Liver (tissue), 9 donors: Measurements from ENCODE around the gene RAD51. TPM values are rescaled to one million over a fixed set of nuclear protein-coding genes. Genes with fewer than 3 reads are reported as not detected.

Experiments
- DNase-seq: peaks from one replicate; pipeline ENCODE4 v3.0.0-alpha.2; 2017; ENCODE audit warnings: low spot score
- H3K27ac ChIP-seq, 2 donors: one replicate each; pipeline ENCODE4 v1.7.0; 2013; ENCODE audit warnings: inconsistent platforms in 2 of 2, low read length in 2 of 2, control low read depth in 1 of 2, low read depth in 1 of 2, mild to moderate bottlenecking in 1 of 2
- H3K27me3 ChIP-seq, 4 donors: one replicate each; pipeline versions ENCODE4 v1.6.1 to v1.7.0; 2013; ENCODE audit warnings: low read length in 3 of 4, inconsistent platforms in 1 of 4, mild to moderate bottlenecking in 1 of 4, moderate library complexity in 1 of 4; ENCODE audit not compliant: control insufficient read depth in 4 of 4, insufficient read depth in 4 of 4
- H3K36me3 ChIP-seq, 4 donors: one replicate each; pipeline versions ENCODE4 v1.6.1 to v1.7.0; 2013; ENCODE audit warnings: low read length in 3 of 4, mild to moderate bottlenecking in 3 of 4, low read depth in 1 of 4, moderate library complexity in 1 of 4; ENCODE audit not compliant: control insufficient read depth in 4 of 4, insufficient read depth in 3 of 4
- H3K4me1 ChIP-seq, 4 donors: one replicate each; pipeline versions ENCODE4 v1.6.1 to v1.7.0; 2013; ENCODE audit warnings: low read length in 3 of 4, mild to moderate bottlenecking in 3 of 4, moderate library complexity in 1 of 4; ENCODE audit not compliant: control insufficient read depth in 4 of 4, insufficient read depth in 4 of 4
- H3K4me3 ChIP-seq, 3 donors: one replicate each; pipeline versions ENCODE4 v1.6.1 to v1.7.0; 2013; ENCODE audit warnings: low read length in 3 of 3, control low read depth in 1 of 3, low read depth in 1 of 3, mild to moderate bottlenecking in 1 of 3
- H3K9ac ChIP-seq, 2 donors: one replicate each; pipeline ENCODE4 v1.7.0; 2013; ENCODE audit warnings: low read length in 2 of 2, mild to moderate bottlenecking in 2 of 2, moderate library complexity in 2 of 2, control low read depth in 1 of 2, low read depth in 1 of 2
- H3K9me3 ChIP-seq, 4 donors: one replicate each; pipeline versions ENCODE4 v1.6.1 to v1.7.0; 2013; ENCODE audit warnings: low read length in 3 of 4; ENCODE audit not compliant: control insufficient read depth in 4 of 4
- ATF3 ChIP-seq: IDR thresholded peaks from 2 replicates; pipeline ENCODE4 v1.6.1; 2016; ENCODE audit warnings: antibody characterized with exemption
- CTCF ChIP-seq: fragments of 150-350 bp; IDR thresholded peaks from 2 replicates; pipeline ENCODE4 v1.5.1; 2017; ENCODE audit warnings: improper control_type of control experiment, low read depth, low read length; ENCODE audit not compliant: missing input control
- EGR1 ChIP-seq, 2 donors: IDR thresholded peaks; 2 replicates each; pipeline ENCODE4 v1.6.1; 2016 to 2018; ENCODE audit warnings: antibody characterized with exemption in 2 of 2, low read depth in 2 of 2
- FOXA1 ChIP-seq: IDR thresholded peaks from 2 replicates; pipeline ENCODE4 v1.6.1; 2016; ENCODE audit warnings: antibody characterized with exemption
- FOXA2 ChIP-seq: IDR thresholded peaks from 2 replicates; pipeline ENCODE4 v1.6.1; 2016; ENCODE audit warnings: antibody characterized with exemption
- GABPA ChIP-seq, 2 donors: IDR thresholded peaks in 1 of 2; conservative IDR thresholded peaks in 1 of 2; 2 replicates each; pipeline ENCODE4 v1.6.1; 2016; ENCODE audit warnings: antibody characterized with exemption in 2 of 2, mild to moderate bottlenecking in 1 of 2, moderate library complexity in 1 of 2
- HNF4A ChIP-seq, 2 donors: conservative IDR thresholded peaks; 2 replicates each; pipeline ENCODE4 v1.6.1; 2016; ENCODE audit warnings: antibody characterized with exemption in 2 of 2, mild to moderate bottlenecking in 2 of 2
- HNF4G ChIP-seq: IDR thresholded peaks from 2 replicates; pipeline ENCODE4 v1.6.1; 2016; ENCODE audit warnings: antibody characterized with exemption
- JUND ChIP-seq, 2 donors: IDR thresholded peaks; 2 replicates each; pipeline ENCODE4 v1.6.1; 2016; ENCODE audit warnings: antibody characterized with exemption in 2 of 2
- MAX ChIP-seq: IDR thresholded peaks from 2 replicates; pipeline ENCODE4 v1.6.1; 2016; ENCODE audit warnings: antibody characterized with exemption
- NR2F2 ChIP-seq: IDR thresholded peaks from 2 replicates; pipeline ENCODE4 v1.6.1; 2016; ENCODE audit warnings: antibody characterized with exemption
- RAD21 ChIP-seq, 2 donors: IDR thresholded peaks; 2 replicates each; pipeline ENCODE4 v1.6.1; 2016; ENCODE audit warnings: antibody characterized with exemption in 2 of 2, mild to moderate bottlenecking in 2 of 2
- REST ChIP-seq: IDR thresholded peaks from 2 replicates; pipeline ENCODE4 v1.6.1; 2016; ENCODE audit warnings: antibody characterized with exemption, mild to moderate bottlenecking
- RXRA ChIP-seq, 2 donors: IDR thresholded peaks; 2 replicates each; pipeline ENCODE4 v1.6.1; 2017 to 2018; ENCODE audit warnings: antibody characterized with exemption in 2 of 2, mild to moderate bottlenecking in 1 of 2
- SP1 ChIP-seq: IDR thresholded peaks from 2 replicates; pipeline ENCODE4 v1.6.1; 2018; ENCODE audit warnings: antibody characterized with exemption, mild to moderate bottlenecking
- TAF1 ChIP-seq: conservative IDR thresholded peaks from 2 replicates; pipeline ENCODE4 v1.6.1; 2016; ENCODE audit warnings: antibody characterized with exemption, mild to moderate bottlenecking
- YY1 ChIP-seq: IDR thresholded peaks from 2 replicates; pipeline ENCODE4 v1.6.1; 2016; ENCODE audit warnings: antibody characterized with exemption, mild to moderate bottlenecking
- ZBTB33 ChIP-seq: IDR thresholded peaks from 2 replicates; pipeline ENCODE4 v1.6.1; 2016; ENCODE audit warnings: antibody characterized with exemption
- WGBS: extraction: QIAGEN DNeasy Blood & Tissue Kit; methylation state at CpG from one replicate; pipeline ENCODE4 v1.1.7; 2013; 5-methylcytosine and 5-hydroxymethylcytosine counted together
- polyA plus RNA-seq, 2 donors: library from polyadenylated mRNA; stranded (reverse) in 1 of 2; unstranded in 1 of 2; fragments of 200-250 nt in 1 of 2; fragments of >200 nt in 1 of 2; fragmentation: Nextera tagmentation in 1 of 2; extraction: Ambion mirVana in 1 of 2; gene quantifications; one replicate each; pipeline versions ENCODE4 v1.2.1 to v1.2.3, GENCODE V29; 2013 to 2015
- total RNA-seq, 2 donors: library from RNA; depleted of rRNA; stranded (reverse); fragments of >200 nt; gene quantifications; one replicate each; pipeline ENCODE4 v1.2.3, GENCODE V29; 2014
- donor health status: healthy.
- donor health status: healthy.
- donor health status: healthy.
- donor health status: healthy.
- donor health status: healthy.

The RAD51 gene
- total and polyA plus RNA-seq, 4 donors = 0.25 to 11.3 (median 0.69) TPM

GRCh38 chr15:40650479-40650878 is 44.5 kb upstream of the RAD51 start:
- no peaks in the 10 kb centered on the region for H3K36me3 ChIP-seq
- no peak for DNase-seq
- H3K4me1 ChIP-seq = peaks cover 0 to 10% (median 3%) of the 10 kb centered on the region in 4 donors
- H3K9ac ChIP-seq = peak overlapping the region in 1 of 2 donors; percentile 33
- peak; percentile 9 for TF ChIP-seq YY1
- TF ChIP-seq NR2F2 = no peak
- H3K4me3 ChIP-seq = peak overlapping the region in 1 of 3 donors; percentile 41
- peak overlapping the region in 1 of 2 donors; percentile 65 for H3K27ac ChIP-seq
- H3K9me3 ChIP-seq = no peaks in the 10 kb centered on the region
- H3K27me3 ChIP-seq = no peaks in the 10 kb centered on the region

- H3K27me3 ChIP-seq = no peaks in the 10 kb centered on the region
- no peaks in the 10 kb centered on the region for H3K4me1 ChIP-seq
- no peak for TF ChIP-seq TAF1
- no peak for TF ChIP-seq RXRA (IDR thresholded peaks at IDR 0.05)
- no peak for TF ChIP-seq NR2F2
- no peak for TF ChIP-seq MAX
- no peak for TF ChIP-seq ATF3
- no peak for TF ChIP-seq YY1
- TF ChIP-seq CTCF = no peak
- no peak for TF ChIP-seq ZBTB33
- no peak for TF ChIP-seq SP1
- no peak for TF ChIP-seq FOXA1
- TF ChIP-seq HNF4G = no peak
- TF ChIP-seq GABPA (IDR thresholded peaks at IDR 0.05 in 1 of 2, conservative IDR thresholded peaks at IDR 0.05 in 1 of 2) = no peak
- TF ChIP-seq JUND (IDR thresholded peaks at IDR 0.05) = no peak
- no peak for TF ChIP-seq REST
- no peak for TF ChIP-seq HNF4A (conservative IDR thresholded peaks at IDR 0.05)
- TF ChIP-seq RAD21 (IDR thresholded peaks at IDR 0.05) = no peak
- no peak for TF ChIP-seq EGR1 (IDR thresholded peaks at IDR 0.05; ENCODE audit: low read depth in 2 of 2)
- TF ChIP-seq FOXA2 = no peak
- peaks cover 1 to 14% (median 4%) of the 10 kb centered on the region in 4 donors for H3K36me3 ChIP-seq
- H3K9ac ChIP-seq = no peak overlapping the region
- no peak for DNase-seq
- H3K9me3 ChIP-seq = no peaks in the 10 kb centered on the region
- H3K4me3 ChIP-seq = no peak overlapping the region
- 99% methylated on average over 5 of the region's 5 CpGs for WGBS
- H3K27ac ChIP-seq = no peak overlapping the region
Measured at GRCh38 chr15:40660686-40661085, 34.3 kb upstream of the RAD51 start.
